HG03469 (cell line): ENCODE data around the gene KHDC4.

Experiments
- ATAC-seq: cut with Tn5 transposase; IDR thresholded peaks from one replicate; pipeline ENCODE4 v1.9.1; 2021; ENCODE audit warnings: mild to moderate bottlenecking, moderate library complexity, moderate number of reproducible peaks; ENCODE audit not compliant: unreplicated experiment

Gene KHDC4

GRCh38 chr1:155877945-155878344 lies 56.3 kb downstream of the KHDC4 start:
- no peak for ATAC-seq

DNA sequence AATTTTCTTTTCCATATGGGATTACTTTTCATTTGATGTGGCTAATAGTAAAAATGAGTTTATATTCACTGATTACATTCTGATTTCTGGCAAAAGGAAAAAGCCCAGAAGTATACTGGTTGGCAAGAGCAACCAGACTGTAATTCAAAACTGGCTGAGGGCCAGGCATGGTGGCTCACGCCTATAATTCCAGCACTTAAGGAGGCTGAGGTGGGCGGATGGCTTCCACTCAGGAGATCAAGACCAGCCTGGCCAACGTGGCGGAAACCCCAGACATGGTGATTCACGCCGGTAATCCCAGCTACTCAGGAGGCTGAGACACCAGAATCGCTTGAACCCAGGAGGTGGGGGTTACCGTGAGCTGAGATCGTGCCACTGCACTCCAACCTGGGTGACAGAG lies 60.4 kb downstream of the KHDC4 start:
- ATAC-seq: no peak

GRCh38 chr1:155872527-155872926 lies 61.7 kb downstream of the KHDC4 start:
- ATAC-seq: no peak

GRCh38 chr1:155871390-155871789 lies 62.8 kb downstream of the KHDC4 start:
- no peak for ATAC-seq

GRCh38 chr1:155867766-155868165 lies 66.4 kb downstream of the KHDC4 start:
- ATAC-seq: no peak

- ATAC-seq: no peak
Measured at GRCh38 chr1:155864393-155864792, 69.8 kb downstream of the KHDC4 start.
